ENCODE measurements around the gene CIAO2A.
A peak's percentile ranks its signal among the peaks of the same experiment; 100 is the strongest.
"Not testable (repeated sequence)": the region's sequence is repeated elsewhere in the genome, so short reads cannot be mapped to it uniquely, and the experiment has no call there.

CIAO2A gene

GRCh38 chr15:64111679-64112050 lies 18.0 kb upstream of the CIAO2A start:
- Histone ChIP-seq H4K91ac (ENCODE audit: low read depth, low read length) (no peak overlapping the region), H2BK5ac (ENCODE audit: low read depth, low read length, poor library complexity) (no peak overlapping the region), H2AFZ (ENCODE audit: insufficient read depth, low read length, poor library complexity) (peak overlapping the region; percentile 60), H2BK120ac (ENCODE audit: insufficient read depth, low read length, poor library complexity) (no peak overlapping the region), H2AK5ac (ENCODE audit: low read length) (no peak overlapping the region), H3K79me1 (ENCODE audit: low read length) (no peaks in the 10 kb centered on the region), H3K27ac (ENCODE audit: low read depth, low read length) (no peak overlapping the region), H4K12ac (ENCODE audit: low read depth, low read length) (no peak overlapping the region), H4K8ac (ENCODE audit: low read depth, low read length) (no peak overlapping the region), H3K79me2 (ENCODE audit: control insufficient read depth, insufficient read depth, low read length, poor library complexity) (peaks cover 1% of the 10 kb centered on the region), H3K18ac (ENCODE audit: low read length) (no peak overlapping the region), H3K14ac (ENCODE audit: low read length) (peak overlapping the region; percentile 11), H3K4ac (ENCODE audit: low read depth, low read length) (no peak overlapping the region), H3K9ac (ENCODE audit: low read length) (no peak overlapping the region), H3K4me2 (ENCODE audit: low read length) (no peak overlapping the region), H3K4me1 (ENCODE audit: control insufficient read depth in 1 of 2, insufficient read depth in 2 of 2, low read length in 2 of 2) (peaks cover 5% of the 10 kb centered on the region in 2 experiments), H3K4me3 (ENCODE audit: low read depth, low read length) (no peak overlapping the region), H3K27me3 (ENCODE audit: insufficient read depth, low read length) (no peaks in the 10 kb centered on the region), H3K9me3 (ENCODE audit: insufficient read depth, low read depth, low read length) (no peaks in the 10 kb centered on the region), H2BK12ac (ENCODE audit: low read length) (no peak overlapping the region), H3K36me3 (ENCODE audit: control insufficient read depth in 1 of 2, insufficient read depth in 2 of 2, low read length in 2 of 2) (peaks cover 6 to 7% of the 10 kb centered on the region in 2 experiments), H3K23ac (ENCODE audit: low read length) (no peak overlapping the region)
- peak in 1 of 2 donors; percentile 27 for DNase-seq
- no CpG with 5 or more reads among the region's 3 CpGs for WGBS (ENCODE audit: extremely low coverage, insufficient coverage, insufficient read length)

GRCh38 chr15:64110950-64111678 lies 17.5 kb upstream of the CIAO2A start:
- Histone ChIP-seq H2BK120ac (ENCODE audit: insufficient read depth, low read length, poor library complexity) (no peak overlapping the region), H3K4me1 (ENCODE audit: control insufficient read depth in 1 of 2, insufficient read depth in 2 of 2, low read length in 2 of 2) (peaks cover 5% of the 10 kb centered on the region in 2 experiments), H3K4me3 (ENCODE audit: low read depth, low read length) (no peak overlapping the region), H2AFZ (ENCODE audit: insufficient read depth, low read length, poor library complexity) (no peak overlapping the region), H3K18ac (ENCODE audit: low read length) (no peak overlapping the region), H2BK5ac (ENCODE audit: low read depth, low read length, poor library complexity) (no peak overlapping the region), H4K12ac (ENCODE audit: low read depth, low read length) (no peak overlapping the region), H2BK12ac (ENCODE audit: low read length) (no peak overlapping the region), H4K8ac (ENCODE audit: low read depth, low read length) (no peak overlapping the region), H3K4me2 (ENCODE audit: low read length) (no peak overlapping the region), H2AK5ac (ENCODE audit: low read length) (no peak overlapping the region), H3K79me1 (ENCODE audit: low read length) (no peaks in the 10 kb centered on the region), H3K27ac (ENCODE audit: low read depth, low read length) (no peak overlapping the region), H3K4ac (ENCODE audit: low read depth, low read length) (no peak overlapping the region), H3K36me3 (ENCODE audit: control insufficient read depth in 1 of 2, insufficient read depth in 2 of 2, low read length in 2 of 2) (peaks cover 6% of the 10 kb centered on the region in 2 experiments), H3K9me3 (ENCODE audit: insufficient read depth, low read depth, low read length) (no peaks in the 10 kb centered on the region), H3K27me3 (ENCODE audit: insufficient read depth, low read length) (no peaks in the 10 kb centered on the region), H3K14ac (ENCODE audit: low read length) (no peak overlapping the region), H4K91ac (ENCODE audit: low read depth, low read length) (no peak overlapping the region), H3K23ac (ENCODE audit: low read length) (no peak overlapping the region), H3K9ac (ENCODE audit: low read length) (no peak overlapping the region), H3K79me2 (ENCODE audit: control insufficient read depth, insufficient read depth, low read length, poor library complexity) (peaks cover 1% of the 10 kb centered on the region)
- WGBS (ENCODE audit: extremely low coverage, insufficient coverage, insufficient read length), result no CpG with 5 or more reads among the region's 3 CpGs
- DNase-seq, result no peak

- not testable (repeated sequence) for H2AFZ ChIP-seq (ENCODE audit: insufficient read depth, low read length, poor library complexity); H3K79me2 ChIP-seq (ENCODE audit: control insufficient read depth, insufficient read depth, low read length, poor library complexity); H3K4me3 ChIP-seq (ENCODE audit: low read depth, low read length); H3K27ac ChIP-seq (ENCODE audit: low read depth, low read length); H2BK120ac ChIP-seq (ENCODE audit: insufficient read depth, low read length, poor library complexity); H2BK5ac ChIP-seq (ENCODE audit: low read depth, low read length, poor library complexity); H3K9me3 ChIP-seq (ENCODE audit: insufficient read depth, low read depth, low read length); H3K27me3 ChIP-seq (ENCODE audit: insufficient read depth, low read length); DNase-seq; H2AK5ac ChIP-seq (ENCODE audit: low read length); H4K8ac ChIP-seq (ENCODE audit: low read depth, low read length); H3K4me2 ChIP-seq (ENCODE audit: low read length); H4K91ac ChIP-seq (ENCODE audit: low read depth, low read length); H3K23ac ChIP-seq (ENCODE audit: low read length); H3K79me1 ChIP-seq (ENCODE audit: low read length); H4K12ac ChIP-seq (ENCODE audit: low read depth, low read length); H3K36me3 ChIP-seq (ENCODE audit: control insufficient read depth in 1 of 2, insufficient read depth in 2 of 2, low read length in 2 of 2); H2BK12ac ChIP-seq (ENCODE audit: low read length); H3K14ac ChIP-seq (ENCODE audit: low read length); H3K4me1 ChIP-seq (ENCODE audit: control insufficient read depth in 1 of 2, insufficient read depth in 2 of 2, low read length in 2 of 2); H3K4ac ChIP-seq (ENCODE audit: low read depth, low read length); H3K9ac ChIP-seq (ENCODE audit: low read length); H3K18ac ChIP-seq (ENCODE audit: low read length)
- no CpG with 5 or more reads among the region's 4 CpGs for WGBS (ENCODE audit: extremely low coverage, insufficient coverage, insufficient read length)
Observed at GRCh38 chr15:64110108-64110701, 16.6 kb upstream of the CIAO2A start.

GRCh38 chr15:64107337-64107736 lies 13.7 kb upstream of the CIAO2A start:
- no peaks in the 10 kb centered on the region for H3K36me3 ChIP-seq (ENCODE audit: control insufficient read depth in 1 of 2, insufficient read depth in 2 of 2, low read length in 2 of 2)
- H3K79me2 ChIP-seq (ENCODE audit: control insufficient read depth, insufficient read depth, low read length, poor library complexity), result peaks cover 1% of the 10 kb centered on the region
- no peak overlapping the region for H3K27ac ChIP-seq (ENCODE audit: low read depth, low read length)
- no peak overlapping the region for H4K8ac ChIP-seq (ENCODE audit: low read depth, low read length)
- no peak overlapping the region for H4K91ac ChIP-seq (ENCODE audit: low read depth, low read length)
- no peak overlapping the region for H2BK5ac ChIP-seq (ENCODE audit: low read depth, low read length, poor library complexity)
- no peak overlapping the region for H4K12ac ChIP-seq (ENCODE audit: low read depth, low read length)
- H3K27me3 ChIP-seq (ENCODE audit: insufficient read depth, low read length), result no peaks in the 10 kb centered on the region
- H2AK5ac ChIP-seq (ENCODE audit: low read length), result no peak overlapping the region
- H2BK12ac ChIP-seq (ENCODE audit: low read length), result no peak overlapping the region
- no peak overlapping the region for H3K4ac ChIP-seq (ENCODE audit: low read depth, low read length)
- H3K23ac ChIP-seq (ENCODE audit: low read length), result no peak overlapping the region
- no peak overlapping the region for H2BK120ac ChIP-seq (ENCODE audit: insufficient read depth, low read length, poor library complexity)
- no peak overlapping the region for H3K9ac ChIP-seq (ENCODE audit: low read length)
- no peak overlapping the region for H2AFZ ChIP-seq (ENCODE audit: insufficient read depth, low read length, poor library complexity)
- peaks cover 5 to 6% of the 10 kb centered on the region in 2 experiments for H3K4me1 ChIP-seq (ENCODE audit: control insufficient read depth in 1 of 2, insufficient read depth in 2 of 2, low read length in 2 of 2)
- no peaks in the 10 kb centered on the region for H3K9me3 ChIP-seq (ENCODE audit: insufficient read depth, low read depth, low read length)
- no peak overlapping the region for H3K4me2 ChIP-seq (ENCODE audit: low read length)
- H3K18ac ChIP-seq (ENCODE audit: low read length), result no peak overlapping the region
- no CpG with 5 or more reads among the region's 1 CpG for WGBS (ENCODE audit: extremely low coverage, insufficient coverage, insufficient read length)
- H3K14ac ChIP-seq (ENCODE audit: low read length), result no peak overlapping the region
- DNase-seq, result no peak
- H3K4me3 ChIP-seq (ENCODE audit: low read depth, low read length), result no peak overlapping the region
- no peaks in the 10 kb centered on the region for H3K79me1 ChIP-seq (ENCODE audit: low read length)

All from trophoblast cell (in vitro differentiated cells and primary cell).